ENCODE data around the gene CPHXL.

The CPHXL gene

DNA sequence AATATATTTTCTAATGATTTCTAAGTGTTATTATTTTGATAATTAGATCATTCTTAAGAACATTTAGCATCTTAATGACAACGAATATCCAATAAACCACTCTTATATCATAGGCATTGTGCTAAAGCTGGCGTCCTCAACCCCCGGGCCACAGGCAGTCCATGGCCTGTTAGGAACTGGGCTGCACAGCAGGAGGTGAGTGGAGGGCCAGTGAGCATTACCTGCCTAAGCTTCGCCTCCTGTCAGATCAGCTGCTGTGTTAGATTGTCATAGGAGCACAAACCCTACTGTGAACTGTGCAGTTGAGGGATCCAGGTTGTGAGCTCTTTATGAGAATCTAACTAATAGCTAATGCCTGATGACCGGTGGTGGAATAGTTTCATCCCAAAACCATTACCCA lies 28.7 kb downstream of the CPHXL start:
- no peak for DNase-seq

DNA sequence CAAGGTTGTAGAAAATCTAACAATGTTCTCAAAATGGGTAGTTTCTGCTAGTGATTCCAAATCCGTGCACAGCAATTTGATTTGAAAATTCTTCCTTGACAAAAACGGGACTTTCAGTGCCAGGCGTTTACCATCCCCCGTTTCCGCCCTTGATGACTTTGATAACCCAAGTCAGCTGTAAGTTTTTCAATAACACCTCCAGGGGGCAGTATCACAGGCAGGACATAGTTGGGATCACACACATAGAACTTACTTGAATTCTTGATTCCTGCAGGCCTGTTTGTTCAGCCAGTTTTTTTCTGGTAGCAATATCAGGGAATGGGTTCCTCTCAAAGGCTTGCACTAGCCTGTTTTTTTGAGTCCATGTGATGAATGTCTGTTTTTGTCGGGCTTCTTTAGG lies 30.6 kb downstream of the CPHXL start:
- no peak for DNase-seq

GRCh38 chr16:75687361-75687760 lies 38.9 kb downstream of the CPHXL start:
- DNase-seq, result no peak

GRCh38 chr16:75682308-75682707 lies 44.0 kb downstream of the CPHXL start:
- DNase-seq, result no peak

GRCh38 chr16:75679366-75679765 lies 46.9 kb downstream of the CPHXL start:
- DNase-seq, result no peak

- no peak for DNase-seq
Observed at GRCh38 chr16:75676909-75677308, 49.4 kb downstream of the CPHXL start, which contains the start of gene CPHXL2. TSS of gene CPHXL2 (minus strand) at chr16:75677009. CDS start at chr16:75676999, 10 bp downstream.

- no peak for DNase-seq
Observed at GRCh38 chr16:75667503-75667902, 58.8 kb downstream of the CPHXL start.
